Measurements from ENCODE around the gene TPGS1. TPM values are rescaled to one million over a fixed set of nuclear protein-coding genes. Genes with fewer than 3 reads are reported as not detected.

Gene TPGS1
- total RNA-seq, 3 donors from 2014 or later = 77.7 to 98.9 (median 77.7) TPM

Other genes starting within 250 kb of the TPGS1 start
- gene PLPP2, start 216.1 kb upstream of the TPGS1 start, total RNA-seq = 100 to 1,000 TPM in 2 of 3 donors, under 1 TPM in 1; 0.48 to 166 (median 120) TPM
- 10 to 100 TPM in 2 of 3 donors, 1 to 10 TPM in 1; 5.4 to 17.0 (median 12.8) TPM for gene MIER2, start 162.7 kb upstream of the TPGS1 start, total RNA-seq
- gene C2CD4C, start 98.3 kb upstream of the TPGS1 start, total RNA-seq = 1 to 10 TPM in 1 of 3 donors, under 1 TPM in 2; 0.29 to 2.6 (median 0.80) TPM
- gene SHC2, start 46.5 kb upstream of the TPGS1 start, total RNA-seq = 10 to 100 TPM in 2 of 3 donors, 1 to 10 TPM in 1; 8.3 to 40.6 (median 21.8) TPM
- under 1 TPM in 1 of 3 donors, not detected in 2; 0.66 TPM for gene MADCAM1, start 11.0 kb upstream of the TPGS1 start, total RNA-seq
- gene CDC34, start 24.3 kb downstream of the TPGS1 start, total RNA-seq = 10 to 100 TPM; 44.6 to 69.5 (median 49.3) TPM
- gene GZMM, start 36.6 kb downstream of the TPGS1 start, total RNA-seq = 1 to 10 TPM in 1 of 3 donors, under 1 TPM in 1, not detected in 1; 0.33 to 1.1 TPM
- gene BSG, start 65.1 kb downstream of the TPGS1 start, total RNA-seq = 100 to 1,000 TPM; 270 to 515 (median 282) TPM
- gene HCN2, start 82.4 kb downstream of the TPGS1 start, total RNA-seq = under 1 TPM in 2 of 3 donors, not detected in 1; under 0.01 to 0.44 TPM
- 10 to 100 TPM; 21.9 to 34.7 (median 28.2) TPM for gene POLRMT, start 126.0 kb downstream of the TPGS1 start, total RNA-seq
- gene FGF22, start 132.4 kb downstream of the TPGS1 start, total RNA-seq = under 1 TPM in 2 of 3 donors, not detected in 1; 0.33 to 0.48 TPM
- 10 to 100 TPM; 41.1 to 46.5 (median 46.2) TPM for gene RNF126, start 155.7 kb downstream of the TPGS1 start, total RNA-seq
- 100 to 1,000 TPM in 2 of 3 donors, 10 to 100 TPM in 1; 37.8 to 198 (median 111) TPM for gene FSTL3, start 168.9 kb downstream of the TPGS1 start, total RNA-seq
- gene PRSS57, start 188.0 kb downstream of the TPGS1 start, total RNA-seq = not detected
- 10 to 100 TPM; 16.1 to 61.0 (median 35.1) TPM for gene PALM, start 201.4 kb downstream of the TPGS1 start, total RNA-seq
- gene MISP, start 243.6 kb downstream of the TPGS1 start, total RNA-seq = 1 to 10 TPM in 2 of 3 donors, under 1 TPM in 1; 0.16 to 3.6 (median 2.5) TPM

Data from breast epithelium (tissue), 3 donors.